Fibroblast of mammary gland (primary cell): ENCODE measurements around the gene SEC61A2.

Source experiments
- DNase-seq: peaks from one replicate; pipeline ENCODE4 v3.0.0-alpha.2; 2010; ENCODE audit warnings: low read depth
- H3K4me3 ChIP-seq: 2 replicates; pipeline ENCODE4 v1.5.1; 2011; ENCODE audit warnings: low read depth, mild to moderate bottlenecking, low read length, moderate library complexity; ENCODE audit not compliant: control insufficient read depth
- CTCF ChIP-seq: conservative IDR thresholded peaks from 2 replicates; pipeline ENCODE4 v1.5.1; 2011; ENCODE audit warnings: low read depth, low read length, inconsistent platforms; ENCODE audit not compliant: control insufficient read depth, insufficient read depth

SEC61A2 gene

DNA sequence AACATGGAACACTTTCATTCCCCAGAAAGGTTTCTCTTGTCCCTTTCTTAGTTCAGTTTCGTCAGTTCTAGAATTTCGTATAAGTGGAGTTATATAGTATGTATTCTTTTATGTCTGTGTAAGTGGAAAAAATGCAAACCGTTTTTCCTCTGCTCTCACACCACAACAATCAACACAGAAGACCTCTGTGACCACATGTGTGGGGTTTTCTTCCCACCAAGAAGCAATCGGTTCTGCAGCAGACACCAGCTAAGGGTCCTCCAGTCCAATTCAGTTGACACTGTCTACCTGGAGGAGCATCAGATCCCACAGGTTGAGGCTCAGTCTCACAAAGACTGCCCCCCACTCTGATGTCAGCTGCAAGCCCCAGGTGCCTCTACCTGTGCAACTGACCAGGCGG lies 72.7 kb downstream of the SEC61A2 start:
- H3K4me3 ChIP-seq: no peak overlapping the region
- DNase-seq: no peak
- no peak for TF ChIP-seq CTCF

GRCh38 chr10:12205082-12205481 lies 75.6 kb downstream of the SEC61A2 start:
- TF ChIP-seq CTCF: no peak
- no peak overlapping the region for H3K4me3 ChIP-seq
- DNase-seq: no peak

- H3K4me3 ChIP-seq: no peak overlapping the region
- DNase-seq: no peak
- no peak for TF ChIP-seq CTCF
Measured at GRCh38 chr10:12207114-12207513, 77.6 kb downstream of the SEC61A2 start.

DNA sequence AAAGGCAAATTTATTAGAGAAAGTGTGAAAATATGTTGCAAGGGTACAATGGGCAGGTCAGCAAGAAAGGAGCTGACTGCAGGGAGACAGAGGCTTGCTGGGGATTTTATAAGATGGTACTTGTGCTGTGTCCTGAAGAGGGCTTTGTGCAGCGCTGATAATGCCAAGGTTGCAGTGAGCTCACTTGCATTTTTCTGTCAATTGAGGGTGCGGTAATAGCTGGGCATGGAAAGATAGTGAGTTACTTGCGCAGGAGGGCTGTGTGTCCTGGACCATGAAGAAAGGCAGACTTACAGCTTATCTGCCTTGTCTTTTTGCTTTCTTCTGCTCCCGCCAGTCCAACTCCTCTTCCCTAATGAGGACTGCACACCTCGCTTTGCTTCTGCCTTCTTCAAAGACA lies 79.0 kb downstream of the SEC61A2 start:
- TF ChIP-seq CTCF: no peak
- no peak overlapping the region for H3K4me3 ChIP-seq

DNA sequence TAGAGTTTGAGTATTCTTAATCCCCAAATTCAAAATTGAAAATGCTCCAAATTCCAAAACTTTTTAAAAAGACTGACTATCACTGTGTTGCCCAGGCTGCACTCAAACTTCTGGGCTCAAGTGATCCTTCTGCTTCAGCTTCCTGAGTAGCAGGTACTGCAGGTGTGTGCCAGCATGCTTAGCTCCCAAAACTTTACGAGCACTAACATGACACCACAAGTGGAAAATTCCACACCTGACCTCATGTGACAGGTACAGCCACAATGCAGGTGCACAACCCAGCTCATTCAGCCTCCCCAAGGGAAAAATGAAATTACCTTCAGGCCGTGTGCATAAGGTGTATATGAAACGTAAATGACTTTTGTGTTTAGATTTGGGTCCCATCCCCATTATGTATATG lies 83.0 kb downstream of the SEC61A2 start:
- no peak for DNase-seq
- TF ChIP-seq CTCF: no peak
- H3K4me3 ChIP-seq: no peak overlapping the region

More for the DNA sequence above, 79.0 kb downstream of the SEC61A2 start:
- DNase-seq: no peak

- no peak overlapping the region for H3K4me3 ChIP-seq
- no peak for DNase-seq
- no peak for TF ChIP-seq CTCF
Measured at GRCh38 chr10:12213621-12214020, 84.1 kb downstream of the SEC61A2 start.

DNA sequence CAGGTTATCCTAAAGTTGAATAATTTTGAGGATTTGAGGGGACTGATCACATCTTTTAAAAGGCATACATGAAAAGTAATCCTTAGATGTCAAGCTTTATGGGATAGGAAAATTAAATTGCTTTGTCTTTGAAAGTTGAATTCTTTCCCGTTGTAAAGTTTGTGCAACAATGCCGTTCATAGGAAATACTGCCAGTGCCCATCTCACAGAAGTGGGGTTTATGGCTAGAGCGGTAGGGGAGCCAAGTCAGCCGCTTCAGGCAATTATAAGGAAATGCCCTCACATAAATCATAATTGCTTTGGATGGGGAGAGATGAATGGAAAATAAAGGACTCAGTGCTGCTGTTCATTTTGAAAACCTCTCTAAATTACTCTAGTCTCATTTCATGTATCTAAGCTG lies 84.6 kb downstream of the SEC61A2 start:
- H3K4me3 ChIP-seq: no peak overlapping the region
- DNase-seq: no peak

More for the DNA sequence above, 84.6 kb downstream of the SEC61A2 start:
- no peak for TF ChIP-seq CTCF
